ENCODE data around the gene UGT2A1. TPM values are rescaled to one million over a fixed set of nuclear protein-coding genes. Genes with fewer than 3 reads are reported as not detected.
A peak's percentile ranks its signal among the peaks of the same experiment; 100 is the strongest.

Gene UGT2A1
- total RNA-seq, 1 experiment from 2014 or later, result not detected

DNA sequence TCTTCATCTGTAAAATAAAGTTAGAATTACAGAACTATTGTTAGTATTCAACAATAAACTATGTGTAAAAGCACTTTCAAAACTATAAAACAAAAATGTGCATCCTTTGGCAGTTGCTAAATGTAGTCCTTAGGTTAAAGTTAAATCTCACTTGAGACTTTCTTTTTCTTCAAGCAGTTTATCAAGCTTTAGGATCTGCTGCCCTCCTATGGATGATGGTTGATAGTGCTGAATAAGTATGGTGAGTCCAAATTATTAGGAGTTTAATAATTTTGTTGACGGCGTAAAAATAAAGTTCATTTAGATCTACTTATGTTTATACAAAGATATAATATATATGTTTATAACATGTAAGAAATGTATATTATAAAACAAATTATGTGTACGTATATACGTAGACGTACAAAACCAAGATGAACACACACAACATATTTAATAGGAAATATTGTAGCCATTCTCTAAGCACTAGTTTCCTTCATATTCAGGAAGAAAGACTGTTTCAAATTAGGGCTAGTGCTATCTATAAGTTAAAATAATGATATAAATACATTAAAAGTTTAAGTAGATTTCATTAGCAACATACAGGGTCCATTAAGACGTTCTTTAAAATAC is 35.9 kb downstream of the UGT2A1 start:
- CTCF ChIA-PET, result interaction anchor here (0.7 to 4.2 kb wide), 10 partner anchors 12 to 1965 kb away, joined by 3 to 57 read pairs (median 4); no protein-coding TSS in a partner anchor
- no peak overlapping the region for H3K4me3 Mint-ChIP-seq (ENCODE audit: unreplicated experiment)

DNA sequence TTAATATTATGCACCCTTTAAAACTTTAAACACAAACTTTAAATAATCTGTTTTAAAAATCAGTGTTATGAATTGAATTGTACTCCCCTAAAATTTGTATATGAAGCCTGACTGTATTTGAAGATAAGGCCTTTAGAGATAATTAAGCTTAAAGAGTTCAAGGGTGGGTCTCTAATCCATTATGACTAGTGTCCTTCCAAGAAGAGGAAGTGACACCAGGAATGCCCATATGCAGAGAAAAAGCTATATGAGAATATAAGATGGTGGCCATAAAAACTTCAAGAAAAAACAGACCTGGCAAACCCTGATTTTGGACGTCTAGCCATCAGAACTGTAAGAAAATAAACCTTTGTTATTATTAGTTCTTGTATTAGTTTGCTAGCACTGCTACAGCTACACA is 42.6 kb downstream of the UGT2A1 start:
- intact Hi-C loops (cut with micrococcal nuclease), result no loop called here

More for the DNA sequence above, 35.9 kb downstream of the UGT2A1 start:
- no TSS peak for BruUV-seq (replicated peaks)
- POLR2A ChIA-PET, result no interaction called here
- Mint-ChIP-seq H3K4me1 (ENCODE audit: insufficient read depth, unreplicated experiment) (no peaks in the 10 kb centered on the region), H3K36me3 (ENCODE audit: insufficient read depth, unreplicated experiment) (no peaks in the 10 kb centered on the region), H3K9me3 (ENCODE audit: unreplicated experiment) (peaks cover 15% of the 10 kb centered on the region), H3K27ac (ENCODE audit: low read depth, unreplicated experiment) (no peak overlapping the region), H3K27me3 (ENCODE audit: insufficient read depth, unreplicated experiment) (peaks cover 43% of the 10 kb centered on the region)
- intact Hi-C loops (cut with micrococcal nuclease), result loop anchor here (1.0 to 5.0 kb wide), 3 partner anchors 299 to 1345 kb away; no protein-coding TSS in a partner anchor
- peak; percentile 66 for DNase-seq (ENCODE audit: unreplicated experiment)
- TF ChIP-seq, protein P1, sequence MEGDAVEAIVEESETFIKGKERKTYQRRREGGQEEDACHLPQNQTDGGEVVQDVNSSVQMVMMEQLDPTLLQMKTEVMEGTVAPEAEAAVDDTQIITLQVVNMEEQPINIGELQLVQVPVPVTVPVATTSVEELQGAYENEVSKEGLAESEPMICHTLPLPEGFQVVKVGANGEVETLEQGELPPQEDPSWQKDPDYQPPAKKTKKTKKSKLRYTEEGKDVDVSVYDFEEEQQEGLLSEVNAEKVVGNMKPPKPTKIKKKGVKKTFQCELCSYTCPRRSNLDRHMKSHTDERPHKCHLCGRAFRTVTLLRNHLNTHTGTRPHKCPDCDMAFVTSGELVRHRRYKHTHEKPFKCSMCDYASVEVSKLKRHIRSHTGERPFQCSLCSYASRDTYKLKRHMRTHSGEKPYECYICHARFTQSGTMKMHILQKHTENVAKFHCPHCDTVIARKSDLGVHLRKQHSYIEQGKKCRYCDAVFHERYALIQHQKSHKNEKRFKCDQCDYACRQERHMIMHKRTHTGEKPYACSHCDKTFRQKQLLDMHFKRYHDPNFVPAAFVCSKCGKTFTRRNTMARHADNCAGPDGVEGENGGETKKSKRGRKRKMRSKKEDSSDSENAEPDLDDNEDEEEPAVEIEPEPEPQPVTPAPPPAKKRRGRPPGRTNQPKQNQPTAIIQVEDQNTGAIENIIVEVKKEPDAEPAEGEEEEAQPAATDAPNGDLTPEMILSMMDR (IDR thresholded peaks at IDR 0.05; ENCODE audit: unreplicated experiment), result peak; percentile 62

DNA sequence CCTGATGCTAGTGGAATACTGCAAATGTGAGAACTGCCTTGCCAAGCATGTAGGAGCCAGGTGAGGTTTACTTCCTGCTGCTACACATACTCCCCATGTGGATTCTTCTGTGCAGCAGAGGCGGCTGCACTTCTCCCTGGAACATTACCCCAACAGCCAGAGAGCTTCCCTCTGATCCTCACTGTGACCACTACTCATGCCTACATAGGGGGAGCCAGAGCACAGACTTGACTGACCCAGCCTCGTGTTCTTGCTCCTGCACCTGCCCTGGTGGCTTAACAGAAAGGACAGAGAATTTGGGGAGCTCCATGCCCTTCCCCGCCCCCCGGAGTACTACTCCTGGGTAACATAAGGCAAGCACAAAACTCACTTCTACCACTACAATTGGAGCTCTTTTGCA is 52.0 kb downstream of the UGT2A1 start:
- H3K9me3 Mint-ChIP-seq (ENCODE audit: unreplicated experiment), result no peaks in the 10 kb centered on the region
- H3K4me1 Mint-ChIP-seq (ENCODE audit: insufficient read depth, unreplicated experiment), result no peaks in the 10 kb centered on the region
- no peak overlapping the region for H3K27ac Mint-ChIP-seq (ENCODE audit: low read depth, unreplicated experiment)
- ChIA-PET CTCF (interaction anchor here (0.6 to 1.9 kb wide), 3 partner anchors 16 to 1240 kb away, joined by 3 to 5 read pairs (median 4); no protein-coding TSS in a partner anchor), POLR2A (no interaction called here)
- TF ChIP-seq, protein P1 (IDR thresholded peaks at IDR 0.05; ENCODE audit: unreplicated experiment), result no peak
- no peak for DNase-seq (ENCODE audit: unreplicated experiment)
- BruUV-seq (replicated peaks), result no TSS peak
- no peak overlapping the region for H3K4me3 Mint-ChIP-seq (ENCODE audit: unreplicated experiment)
- no peaks in the 10 kb centered on the region for H3K36me3 Mint-ChIP-seq (ENCODE audit: insufficient read depth, unreplicated experiment)
- H3K27me3 Mint-ChIP-seq (ENCODE audit: insufficient read depth, unreplicated experiment), result peaks cover 69% of the 10 kb centered on the region
- intact Hi-C loops (cut with micrococcal nuclease), result no loop called here

More for the DNA sequence above, 42.6 kb downstream of the UGT2A1 start:
- H3K9me3 Mint-ChIP-seq (ENCODE audit: unreplicated experiment), result no peaks in the 10 kb centered on the region
- POLR2A ChIA-PET, result no interaction called here
- H3K4me1 Mint-ChIP-seq (ENCODE audit: insufficient read depth, unreplicated experiment), result no peaks in the 10 kb centered on the region
- BruUV-seq (replicated peaks), result no TSS peak
- no peaks in the 10 kb centered on the region for H3K36me3 Mint-ChIP-seq (ENCODE audit: insufficient read depth, unreplicated experiment)
- TF ChIP-seq, protein P1 (IDR thresholded peaks at IDR 0.05; ENCODE audit: unreplicated experiment), result no peak
- CTCF ChIA-PET, result interaction anchor here (0.7 to 2.4 kb wide), 2 partner anchors 292 to 413 kb away, joined by 3 to 16 read pairs; no protein-coding TSS in a partner anchor
- no peak overlapping the region for H3K4me3 Mint-ChIP-seq (ENCODE audit: unreplicated experiment)
- DNase-seq (ENCODE audit: unreplicated experiment), result no peak
- peaks cover 59% of the 10 kb centered on the region for H3K27me3 Mint-ChIP-seq (ENCODE audit: insufficient read depth, unreplicated experiment)
- no peak overlapping the region for H3K27ac Mint-ChIP-seq (ENCODE audit: low read depth, unreplicated experiment)

DNA sequence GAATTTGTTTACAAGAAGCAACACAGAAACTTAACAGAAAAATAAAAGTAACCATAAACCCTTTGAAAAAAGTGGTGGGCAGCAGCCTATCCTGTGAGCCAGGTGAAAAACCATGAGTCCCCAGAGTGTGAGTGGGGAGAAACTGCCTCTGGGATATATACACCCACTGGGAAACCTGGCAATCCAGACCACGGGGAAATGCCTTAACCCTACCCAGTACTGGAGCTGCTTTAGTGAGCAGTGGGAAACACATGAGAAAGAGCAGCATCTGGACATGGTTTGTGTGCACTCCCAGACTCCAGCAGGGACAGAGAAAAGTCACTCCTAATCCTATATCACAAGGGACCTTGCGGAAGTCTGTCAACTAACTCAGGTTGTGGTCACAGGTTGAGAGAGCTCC is 53.0 kb downstream of the UGT2A1 start:
- no TSS peak for BruUV-seq (replicated peaks)
- TF ChIP-seq, protein P1 (IDR thresholded peaks at IDR 0.05; ENCODE audit: unreplicated experiment), result no peak
- no peak overlapping the region for H3K27ac Mint-ChIP-seq (ENCODE audit: low read depth, unreplicated experiment)
- H3K4me3 Mint-ChIP-seq (ENCODE audit: unreplicated experiment), result no peak overlapping the region
- no peak for DNase-seq (ENCODE audit: unreplicated experiment)
- POLR2A ChIA-PET, result no interaction called here
- H3K4me1 Mint-ChIP-seq (ENCODE audit: insufficient read depth, unreplicated experiment), result no peaks in the 10 kb centered on the region
- CTCF ChIA-PET, result interaction anchor here (1.9 kb wide), 1 partner anchor 17 kb away, joined by 5 read pairs; no protein-coding TSS in a partner anchor
- peaks cover 69% of the 10 kb centered on the region for H3K27me3 Mint-ChIP-seq (ENCODE audit: insufficient read depth, unreplicated experiment)
- intact Hi-C loops (cut with micrococcal nuclease), result no loop called here
- H3K9me3 Mint-ChIP-seq (ENCODE audit: unreplicated experiment), result no peaks in the 10 kb centered on the region
- no peaks in the 10 kb centered on the region for H3K36me3 Mint-ChIP-seq (ENCODE audit: insufficient read depth, unreplicated experiment)

All from MCF 10A (cell line).